Karpas-422 (cell line): ENCODE data around the gene EXOSC2. TPM values are rescaled to one million over a fixed set of nuclear protein-coding genes. Genes with fewer than 3 reads are reported as not detected.

Source experiments
- DNase-seq: peaks from one replicate; pipeline ENCODE4 v3.0.0-alpha.2; 2015
- H2AFZ ChIP-seq: fragments of 200-600 bp; sonication (generic); 2 replicates; pipeline ENCODE4 v1.6.1; 2014; ENCODE audit warnings: antibody characterized with exemption, low read length, mixed read lengths
- H3K27ac ChIP-seq: fragments of 200-600 bp; sonication (generic); 2 replicates; pipeline ENCODE4 v1.5.1; 2014; ENCODE audit warnings: mild to moderate bottlenecking, low read length, moderate library complexity
- H3K27me3 ChIP-seq: fragments of 200-600 bp; sonication (generic); 2 replicates; pipeline ENCODE4 v1.6.1; 2014; ENCODE audit warnings: low read length, mixed read lengths
- H3K36me3 ChIP-seq: fragments of 200-600 bp; sonication (generic); 2 replicates; pipeline ENCODE4 v1.6.1; 2014; ENCODE audit warnings: low read length, mixed read lengths; ENCODE audit not compliant: insufficient read depth
- H3K4me1 ChIP-seq: fragments of 200-600 bp; sonication (generic); 2 replicates; pipeline ENCODE4 v1.6.1; 2014; ENCODE audit warnings: mild to moderate bottlenecking, low read length, mixed read lengths
- H3K4me2 ChIP-seq: fragments of 200-600 bp; sonication (generic); 2 replicates; pipeline ENCODE4 v1.6.1; 2014; ENCODE audit warnings: low read length, low read depth, mild to moderate bottlenecking; ENCODE audit not compliant: poor library complexity, severe bottlenecking
- H3K4me3 ChIP-seq: fragments of 200-600 bp; sonication (generic); 2 replicates; pipeline ENCODE4 v1.5.1; 2014; ENCODE audit warnings: mild to moderate bottlenecking, antibody characterized with exemption, low read length, mixed read lengths
- H3K79me2 ChIP-seq: fragments of 200-600 bp; sonication (generic); 2 replicates; pipeline ENCODE4 v1.6.1; 2014; ENCODE audit warnings: mild to moderate bottlenecking, low read length, mixed read lengths
- H3K9ac ChIP-seq: fragments of 200-600 bp; sonication (generic); 2 replicates; pipeline ENCODE4 v1.6.0; 2014; ENCODE audit warnings: low read length
- H3K9me2 ChIP-seq: fragments of 200-600 bp; sonication (generic), shearing (Covaris generic); replicated peaks from 2 replicates; pipeline ENCODE4 v1.6.0; 2014; ENCODE audit warnings: mild to moderate bottlenecking, low read length, moderate library complexity; ENCODE audit not compliant: insufficient read depth
- H3K9me3 ChIP-seq: fragments of 300-700, 200-600 bp; sonication (generic); 2 replicates; pipeline ENCODE4 v1.6.1; 2014; ENCODE audit warnings: low read length, mixed read lengths
- H4K20me1 ChIP-seq: fragments of 200-600 bp; sonication (generic); 2 replicates; pipeline ENCODE4 v1.6.1; 2014; ENCODE audit warnings: mild to moderate bottlenecking, antibody characterized with exemption, low read length, low read depth; ENCODE audit not compliant: insufficient read depth
- total RNA-seq: library from RNA; depleted of rRNA; stranded (reverse); fragments of >200 nt; shearing (Covaris generic); gene quantifications from 2 replicates; pipeline ENCODE4 v1.2.3, GENCODE V29; 2014; ENCODE audit warnings: low replicate concordance

The EXOSC2 gene
- total RNA-seq, 1 experiment from 2014 or later, result 14.6 TPM

DNA sequence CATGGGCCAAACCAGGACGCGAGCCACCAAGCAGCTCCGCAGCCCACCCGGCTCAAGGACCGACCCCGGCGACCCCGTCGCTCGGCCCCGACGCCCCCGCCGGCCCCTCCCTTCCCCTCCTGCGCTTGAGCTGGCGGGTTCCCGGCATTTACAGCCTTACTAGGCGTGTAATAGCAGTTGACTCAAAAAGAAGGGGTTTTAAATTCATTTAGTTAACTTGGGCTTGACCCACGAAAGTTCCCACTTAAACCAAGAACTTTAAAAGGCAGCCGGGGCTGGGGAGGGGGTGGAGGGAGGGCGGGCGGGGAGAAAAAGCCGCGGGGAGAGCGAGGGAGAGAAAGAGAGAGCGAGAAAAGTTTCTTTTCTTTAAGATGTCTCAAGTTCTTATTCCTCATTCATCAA lies 28.6 kb upstream of the EXOSC2 start:
- Histone ChIP-seq H4K20me1 (no peaks in the 10 kb centered on the region), H3K27me3 (no peaks in the 10 kb centered on the region), H3K4me2 (no peak overlapping the region), H3K36me3 (no peaks in the 10 kb centered on the region), H3K79me2 (no peaks in the 10 kb centered on the region), H2AFZ (no peak overlapping the region), H3K9ac (no peak overlapping the region), H3K4me1 (no peaks in the 10 kb centered on the region), H3K27ac (no peak overlapping the region), H3K4me3 (no peak overlapping the region), H3K9me3 (no peaks in the 10 kb centered on the region), H3K9me2 (no peaks in the 10 kb centered on the region)
- no peak for DNase-seq

DNA sequence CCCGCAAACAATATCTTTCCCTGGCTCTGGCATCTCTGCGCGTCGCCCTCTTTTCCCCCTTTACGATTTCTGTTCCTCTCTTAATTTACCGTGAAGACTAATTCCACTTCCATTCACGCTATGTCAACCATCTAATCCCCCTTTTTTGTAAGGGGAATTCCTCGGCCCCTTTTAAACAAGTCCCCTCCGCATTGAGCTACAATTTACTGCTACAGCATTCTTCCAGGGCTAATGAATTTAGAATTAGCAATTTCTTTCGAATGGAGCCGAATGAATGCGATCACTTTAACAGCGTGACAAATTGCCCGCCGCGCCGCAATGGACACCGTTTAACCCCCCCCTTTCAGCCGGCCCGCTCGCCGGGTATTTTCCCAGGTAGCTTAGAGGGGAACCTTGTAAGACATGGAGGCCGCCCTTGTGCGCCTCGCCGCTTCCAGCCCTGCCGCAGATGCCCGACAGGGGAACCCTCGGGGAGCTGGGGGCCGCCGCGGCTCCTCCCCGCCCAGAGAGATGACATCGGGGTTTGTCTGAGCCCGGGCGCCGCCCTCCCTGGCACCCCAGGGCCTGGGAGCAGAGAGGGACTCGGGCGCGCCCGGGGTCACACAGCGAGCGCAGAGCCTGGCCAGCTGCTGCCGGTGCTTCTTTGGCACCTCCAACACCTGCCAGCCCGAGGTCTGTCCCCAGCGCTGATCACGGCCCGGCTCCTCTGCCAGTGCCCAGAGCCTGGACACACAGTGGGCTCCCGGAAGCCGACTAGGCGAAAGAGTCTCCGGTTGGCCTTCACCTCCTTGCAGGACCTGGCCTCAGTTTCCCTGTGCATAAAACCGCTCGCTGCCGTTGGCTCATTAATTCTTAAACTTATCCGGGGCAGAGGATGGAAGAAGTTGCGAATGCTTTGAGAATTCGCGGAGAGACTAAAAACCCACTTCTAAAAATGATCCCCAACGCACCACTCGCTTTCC lies 27.9 kb upstream of the EXOSC2 start:
- Histone ChIP-seq H2AFZ (no peak overlapping the region), H4K20me1 (no peaks in the 10 kb centered on the region), H3K27ac (no peak overlapping the region), H3K79me2 (no peaks in the 10 kb centered on the region), H3K9me2 (no peaks in the 10 kb centered on the region), H3K27me3 (no peaks in the 10 kb centered on the region), H3K4me2 (no peak overlapping the region), H3K9me3 (no peaks in the 10 kb centered on the region), H3K9ac (no peak overlapping the region), H3K4me3 (no peak overlapping the region), H3K36me3 (no peaks in the 10 kb centered on the region), H3K4me1 (no peaks in the 10 kb centered on the region)
- no peak for DNase-seq

- Histone ChIP-seq H4K20me1 (no peaks in the 10 kb centered on the region), H3K27ac (no peak overlapping the region), H3K27me3 (no peaks in the 10 kb centered on the region), H3K79me2 (no peaks in the 10 kb centered on the region), H3K4me3 (no peak overlapping the region), H3K36me3 (no peaks in the 10 kb centered on the region), H3K9me3 (no peaks in the 10 kb centered on the region), H3K4me1 (no peaks in the 10 kb centered on the region), H3K9ac (no peak overlapping the region), H3K9me2 (no peaks in the 10 kb centered on the region), H2AFZ (no peak overlapping the region), H3K4me2 (no peak overlapping the region)
- DNase-seq, result no peak
Observed at GRCh38 chr9:130666393-130667119, 27.0 kb upstream of the EXOSC2 start.

DNA sequence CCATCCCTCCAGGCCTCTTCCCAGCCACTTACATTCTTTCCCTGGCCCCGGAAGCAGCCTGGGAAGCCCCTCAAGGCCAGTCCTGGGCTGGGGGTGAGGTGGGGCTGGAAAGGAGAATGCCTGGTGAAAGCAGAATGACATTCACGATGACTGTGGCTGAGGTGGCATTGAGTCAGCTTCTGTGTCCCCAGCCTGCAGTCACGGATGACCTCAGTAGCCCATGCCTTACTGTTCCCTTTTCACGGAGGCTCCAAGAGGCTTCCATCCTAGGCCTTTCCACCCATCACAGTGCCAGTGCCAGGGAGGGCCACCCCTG lies 26.5 kb upstream of the EXOSC2 start:
- Histone ChIP-seq H3K9me3 (no peaks in the 10 kb centered on the region), H3K9ac (no peak overlapping the region), H3K27me3 (no peaks in the 10 kb centered on the region)

GRCh38 chr9:130668196-130668595 lies 25.4 kb upstream of the EXOSC2 start:
- Histone ChIP-seq H3K9me2 (no peaks in the 10 kb centered on the region), H3K9ac (no peak overlapping the region), H3K9me3 (no peaks in the 10 kb centered on the region), H3K36me3 (no peaks in the 10 kb centered on the region), H3K4me1 (no peaks in the 10 kb centered on the region), H3K27me3 (no peaks in the 10 kb centered on the region), H4K20me1 (no peaks in the 10 kb centered on the region), H3K4me2 (no peak overlapping the region), H2AFZ (no peak overlapping the region), H3K27ac (no peak overlapping the region), H3K4me3 (no peak overlapping the region), H3K79me2 (no peaks in the 10 kb centered on the region)
- DNase-seq, result no peak

More for the DNA sequence above, 26.5 kb upstream of the EXOSC2 start:
- Histone ChIP-seq H3K4me2 (no peak overlapping the region), H3K4me1 (no peaks in the 10 kb centered on the region), H4K20me1 (no peaks in the 10 kb centered on the region), H3K4me3 (no peak overlapping the region), H3K36me3 (no peaks in the 10 kb centered on the region), H2AFZ (no peak overlapping the region), H3K9me2 (no peaks in the 10 kb centered on the region), H3K27ac (no peak overlapping the region), H3K79me2 (no peaks in the 10 kb centered on the region)
- DNase-seq, result no peak

GRCh38 chr9:130668659-130669058 lies 24.9 kb upstream of the EXOSC2 start:
- H3K9me3 ChIP-seq, result no peaks in the 10 kb centered on the region
- H3K4me2 ChIP-seq, result no peak overlapping the region
- no peak for DNase-seq
- no peaks in the 10 kb centered on the region for H4K20me1 ChIP-seq
- no peaks in the 10 kb centered on the region for H3K9me2 ChIP-seq
- H3K36me3 ChIP-seq, result no peaks in the 10 kb centered on the region
- H3K27ac ChIP-seq, result no peak overlapping the region
- no peaks in the 10 kb centered on the region for H3K79me2 ChIP-seq
- no peak overlapping the region for H3K9ac ChIP-seq
- H3K4me1 ChIP-seq, result no peaks in the 10 kb centered on the region
- H3K4me3 ChIP-seq, result no peak overlapping the region
- no peaks in the 10 kb centered on the region for H3K27me3 ChIP-seq
- H2AFZ ChIP-seq, result no peak overlapping the region

GRCh38 chr9:130669965-130670364 lies 23.6 kb upstream of the EXOSC2 start:
- Histone ChIP-seq H3K27me3 (no peaks in the 10 kb centered on the region), H4K20me1 (no peaks in the 10 kb centered on the region), H3K9me3 (no peaks in the 10 kb centered on the region), H2AFZ (no peak overlapping the region), H3K9me2 (no peaks in the 10 kb centered on the region), H3K79me2 (no peaks in the 10 kb centered on the region), H3K4me1 (no peaks in the 10 kb centered on the region), H3K36me3 (no peaks in the 10 kb centered on the region), H3K27ac (no peak overlapping the region), H3K4me3 (no peak overlapping the region), H3K4me2 (no peak overlapping the region), H3K9ac (no peak overlapping the region)
- DNase-seq, result no peak

- H3K4me2 ChIP-seq, result no peak overlapping the region
- no peaks in the 10 kb centered on the region for H4K20me1 ChIP-seq
- H3K4me3 ChIP-seq, result no peak overlapping the region
- no peaks in the 10 kb centered on the region for H3K27me3 ChIP-seq
- no peak overlapping the region for H2AFZ ChIP-seq
- H3K9ac ChIP-seq, result no peak overlapping the region
- H3K9me2 ChIP-seq, result no peaks in the 10 kb centered on the region
- no peak for DNase-seq
- H3K36me3 ChIP-seq, result no peaks in the 10 kb centered on the region
- H3K27ac ChIP-seq, result no peak overlapping the region
- no peaks in the 10 kb centered on the region for H3K79me2 ChIP-seq
- no peaks in the 10 kb centered on the region for H3K9me3 ChIP-seq
- H3K4me1 ChIP-seq, result no peaks in the 10 kb centered on the region
Observed at GRCh38 chr9:130670644-130671043, 22.9 kb upstream of the EXOSC2 start.
